ENCODE results near the gene NOP14.

The NOP14 gene

DNA sequence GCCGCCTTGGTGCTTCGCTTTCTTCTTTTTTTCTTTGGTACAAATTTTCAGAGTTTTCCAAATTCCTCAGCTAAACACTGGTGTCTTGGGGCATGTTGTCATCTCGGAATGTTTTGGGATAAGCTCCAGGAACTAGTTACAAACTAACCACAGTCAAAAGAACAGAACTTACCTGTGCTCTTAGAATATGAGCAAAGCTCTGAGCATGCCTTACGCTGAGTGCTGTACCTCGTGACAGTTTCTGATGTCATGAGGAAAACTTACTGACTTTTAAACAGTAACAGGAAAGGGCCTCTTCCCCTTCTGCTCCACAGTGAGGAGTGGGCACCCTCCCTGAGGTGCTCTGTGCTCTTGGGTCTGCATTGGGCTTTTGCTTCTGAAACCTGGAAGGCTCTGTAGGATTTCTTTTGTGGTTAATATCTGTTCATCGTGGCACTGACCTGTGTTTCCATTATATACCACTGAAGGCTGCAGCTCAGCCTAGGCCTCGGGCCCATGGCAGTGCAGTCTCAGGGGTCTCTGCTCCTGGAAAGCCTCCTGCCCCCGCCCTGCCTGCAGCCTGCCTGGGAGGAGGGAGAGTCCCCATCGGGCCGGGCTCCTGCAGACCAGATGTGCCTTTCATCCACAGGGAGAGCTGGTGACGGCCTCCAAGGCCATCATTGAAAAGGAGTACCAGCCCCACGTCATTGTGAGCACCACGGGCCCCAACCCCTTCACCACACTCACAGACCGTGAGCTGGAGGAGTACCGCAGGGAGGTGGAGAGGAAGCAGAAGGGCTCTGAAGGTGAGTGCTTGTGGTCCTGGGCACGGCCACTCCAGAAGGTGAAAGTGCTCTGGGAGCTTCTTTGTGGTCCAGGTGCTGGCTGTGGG lies 48.7 kb downstream of the NOP14 start:
- DNase-seq (ENCODE audit: low read depth in 2 of 2) = no peak

DNA sequence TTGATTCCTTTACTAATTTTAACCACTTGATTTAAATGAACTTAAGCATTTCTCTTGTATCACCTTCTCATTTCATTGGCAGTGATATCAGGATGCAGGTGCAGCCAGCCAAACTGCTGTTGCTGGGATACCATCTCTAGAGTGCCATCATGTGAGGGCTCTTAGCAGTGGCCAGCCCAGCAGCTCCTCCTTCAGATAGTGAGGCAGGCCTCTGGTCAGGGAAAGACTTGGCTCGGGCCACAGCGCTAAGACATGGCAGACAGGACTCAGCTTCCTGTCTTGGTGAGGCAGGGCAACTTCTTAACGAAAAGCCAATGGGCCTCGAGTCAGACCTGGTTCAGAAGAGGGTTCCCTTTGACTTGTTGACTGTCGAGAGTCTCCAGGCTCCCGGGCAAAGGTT lies 50.0 kb downstream of the NOP14 start:
- no peak for DNase-seq (ENCODE audit: low read depth in 2 of 2)

DNA sequence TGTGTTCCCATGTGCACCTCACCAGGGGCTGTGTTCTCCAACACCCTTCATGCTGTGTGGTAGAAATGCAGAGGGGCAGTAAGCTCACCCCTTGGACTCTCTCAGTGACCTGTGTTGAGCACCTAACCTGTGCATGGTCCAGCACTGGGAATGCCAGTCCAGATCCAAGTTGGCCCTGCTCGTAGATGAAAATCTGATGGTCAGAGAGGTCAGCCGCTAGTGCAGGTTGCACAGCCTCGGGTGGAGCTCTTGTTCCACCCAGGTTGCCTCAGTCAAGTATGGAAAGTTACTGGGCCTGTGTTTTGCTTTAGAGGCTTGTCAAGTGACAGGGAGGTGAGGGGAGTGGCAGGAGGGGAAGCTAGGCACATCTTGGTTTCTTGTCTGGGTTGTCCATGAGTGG lies 51.3 kb downstream of the NOP14 start:
- DNase-seq (ENCODE audit: low read depth in 2 of 2) = no peak

DNA sequence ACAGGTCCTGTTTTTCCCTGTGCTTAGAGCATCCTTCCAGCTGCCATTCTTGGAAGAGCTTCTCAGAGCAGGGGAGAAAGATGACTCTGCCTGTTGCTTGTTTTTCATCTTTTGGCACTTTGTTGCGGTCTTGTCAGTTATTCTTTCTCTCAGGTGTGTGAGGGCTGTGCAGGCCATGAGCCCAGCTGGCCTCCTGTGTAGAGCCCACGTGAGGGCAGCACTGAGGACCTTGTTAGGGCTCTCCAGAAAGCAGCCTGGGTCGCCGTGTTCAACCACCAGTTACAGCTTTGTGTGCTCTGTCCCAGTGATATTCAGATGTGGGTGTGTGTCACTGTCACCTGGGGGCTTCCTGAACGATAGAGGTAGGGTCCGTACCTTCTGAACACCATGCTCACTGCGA lies 52.8 kb downstream of the NOP14 start:
- DNase-seq (ENCODE audit: low read depth in 2 of 2) = no peak

DNA sequence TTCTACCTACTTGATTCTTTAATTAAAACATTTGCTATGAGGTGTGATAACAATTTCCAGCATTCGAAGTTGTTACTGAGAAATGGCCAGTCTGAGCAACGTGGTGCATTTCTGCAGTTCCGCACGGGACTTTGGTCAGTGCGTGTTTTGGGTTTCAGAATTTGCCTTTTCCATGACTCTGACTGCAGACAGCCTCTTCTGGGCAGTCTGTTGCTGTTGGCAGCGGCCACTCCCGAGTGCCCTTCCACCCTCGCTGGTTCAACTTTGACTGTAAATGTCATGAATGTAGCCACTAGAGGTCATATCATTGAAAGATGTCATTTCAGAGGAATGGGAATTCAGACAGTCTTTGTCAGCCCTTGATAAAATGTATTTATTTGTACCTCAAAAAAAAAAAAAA lies 53.6 kb downstream of the NOP14 start:
- DNase-seq (ENCODE audit: low read depth in 2 of 2) = no peak

DNA sequence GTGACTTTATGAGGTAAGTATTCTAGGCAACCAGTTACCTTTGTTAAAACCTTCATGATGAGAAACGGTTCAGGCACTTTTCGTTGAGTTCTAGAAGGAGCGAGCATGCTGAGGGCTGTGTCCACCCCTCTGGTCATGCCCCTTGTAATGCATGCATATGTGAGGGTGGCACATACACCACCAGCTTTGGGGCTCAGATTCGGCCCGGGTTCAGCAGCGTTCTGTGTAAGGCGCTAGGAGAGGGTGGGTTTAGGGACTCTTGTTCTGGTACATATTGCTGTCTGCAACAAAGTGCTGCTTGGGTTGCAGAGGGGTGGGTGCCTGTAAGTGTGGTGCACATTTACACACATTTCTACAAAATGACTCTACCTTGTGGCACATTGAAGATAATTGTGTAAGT lies 54.5 kb downstream of the NOP14 start:
- DNase-seq (ENCODE audit: low read depth in 2 of 2) = no peak

DNA sequence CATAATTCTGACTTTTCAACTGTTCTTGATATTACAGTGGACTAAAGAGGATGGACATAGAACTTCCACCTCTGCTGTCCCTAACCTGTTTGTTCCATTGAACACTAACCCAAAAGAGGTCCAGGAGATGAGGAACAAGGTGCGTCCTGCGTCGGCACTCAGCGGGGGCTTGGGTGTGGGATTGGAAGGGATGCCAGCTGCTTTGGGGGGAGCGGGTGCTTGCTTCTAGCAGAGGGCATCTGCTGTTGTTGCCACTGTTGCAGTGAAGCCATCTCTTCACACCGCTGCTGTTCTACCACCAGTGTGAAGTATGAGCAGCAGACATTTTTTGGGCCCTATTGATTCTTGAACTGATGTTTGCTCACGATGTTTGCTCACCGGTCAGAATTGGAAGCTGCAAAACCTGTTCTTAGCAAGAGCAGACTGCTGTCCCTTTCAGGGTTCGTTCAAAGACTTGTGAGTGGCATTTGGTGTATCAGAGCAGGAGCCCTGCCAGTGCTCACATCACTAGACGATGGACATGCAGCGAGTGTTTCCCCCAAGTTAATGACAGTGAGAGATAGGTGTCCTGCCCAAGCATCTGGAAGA lies 55.4 kb downstream of the NOP14 start:
- no peak for DNase-seq (ENCODE audit: low read depth in 2 of 2)

DNA sequence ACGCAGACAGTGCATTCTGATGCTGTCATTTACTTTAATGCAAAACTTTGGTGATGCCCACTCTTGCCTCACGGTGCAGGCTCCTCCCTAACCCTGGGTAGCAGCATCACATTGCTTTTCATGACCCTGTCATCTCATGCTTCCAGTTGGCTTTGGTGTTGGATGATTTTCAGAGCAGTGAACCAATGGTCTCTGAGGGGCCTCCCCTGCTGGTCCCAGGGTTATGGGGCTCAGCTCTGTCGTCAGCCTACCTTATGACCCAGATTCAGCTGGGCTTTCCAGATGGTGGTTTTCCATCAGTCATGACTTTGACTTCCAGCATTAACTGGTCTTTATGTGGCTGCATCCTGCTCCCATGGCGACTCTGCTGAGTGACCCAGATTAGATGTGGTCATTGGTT lies 56.0 kb downstream of the NOP14 start:
- DNase-seq (ENCODE audit: low read depth in 2 of 2) = no peak

DNA sequence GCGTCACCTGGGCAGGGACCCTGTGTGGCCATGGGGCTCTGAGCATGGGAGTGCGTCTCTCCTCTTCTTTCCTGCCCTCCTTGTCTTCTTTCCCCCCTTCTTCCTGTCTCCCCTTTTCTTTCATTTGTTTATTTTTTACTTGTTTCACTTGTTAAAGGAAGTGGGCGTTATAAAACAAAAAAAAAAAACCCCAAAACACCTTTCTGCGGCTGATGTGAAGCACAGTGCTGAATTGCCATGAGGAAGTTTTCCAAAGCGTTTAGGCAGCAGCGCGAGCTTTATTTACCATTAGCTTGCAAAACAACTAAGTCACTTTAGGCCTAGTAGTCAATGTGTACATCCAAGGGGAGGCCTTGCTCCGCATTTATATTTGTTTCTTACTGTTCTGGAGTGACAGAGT lies 57.0 kb downstream of the NOP14 start:
- no peak for DNase-seq (ENCODE audit: low read depth in 2 of 2)

DNA sequence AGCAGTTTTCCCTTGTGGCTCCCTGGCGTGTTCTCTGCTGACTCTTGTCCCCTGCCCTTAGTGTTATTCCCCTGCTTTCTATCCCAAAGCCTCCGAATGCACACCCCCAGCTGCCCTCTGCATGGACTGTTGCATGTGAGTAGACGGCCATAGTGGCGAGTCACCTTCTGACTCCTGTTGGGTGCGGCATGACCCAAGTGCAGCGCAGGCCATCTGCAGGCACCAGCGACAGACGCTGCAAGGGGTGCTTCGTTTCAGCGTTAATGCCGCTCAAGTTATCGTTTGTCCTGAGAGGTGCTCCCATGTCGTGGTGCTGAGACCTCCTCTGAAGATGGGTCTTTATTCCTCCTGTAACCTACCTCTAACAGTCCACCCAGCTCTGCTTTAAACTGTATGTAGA lies 57.7 kb downstream of the NOP14 start:
- DNase-seq (ENCODE audit: low read depth in 2 of 2) = no peak

DNA sequence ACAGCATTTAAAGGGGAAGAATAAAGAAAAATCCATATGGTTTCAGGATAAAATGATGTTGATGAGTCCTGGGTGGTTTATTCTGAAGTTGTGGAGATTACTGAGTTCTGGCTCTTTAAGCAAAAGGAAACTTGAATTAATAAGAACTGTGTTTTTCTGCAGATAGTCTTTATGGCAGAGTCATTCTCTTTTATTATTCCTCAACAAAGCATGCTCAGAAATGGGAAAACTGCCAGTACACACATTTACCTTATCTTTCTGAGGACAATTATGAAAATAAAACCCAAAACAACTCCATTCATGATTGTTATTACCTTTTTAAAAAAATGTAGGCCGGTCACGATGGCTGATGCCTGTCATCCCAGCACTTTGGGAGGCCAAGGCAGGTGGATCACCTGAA lies 61.1 kb downstream of the NOP14 start:
- no peak for DNase-seq (ENCODE audit: low read depth in 2 of 2)

DNA sequence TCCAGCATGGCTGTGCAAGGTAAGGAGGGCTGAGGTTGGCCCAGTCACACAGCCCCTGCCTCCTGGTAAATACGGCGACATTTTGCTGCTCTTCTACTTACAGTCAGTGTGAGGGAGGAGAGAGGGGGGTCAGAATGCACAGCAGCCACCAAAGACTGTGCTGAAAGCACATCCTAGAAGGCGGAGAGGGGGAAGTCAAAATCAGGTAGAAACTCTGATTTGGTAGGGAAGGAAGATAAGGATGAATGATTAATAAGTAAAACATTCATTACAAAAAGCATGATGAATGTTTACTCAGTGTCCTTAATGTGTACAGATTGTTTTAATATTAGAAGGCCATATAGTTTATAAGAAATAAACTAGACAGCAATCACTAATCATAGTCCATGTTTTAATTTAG lies 62.0 kb downstream of the NOP14 start:
- DNase-seq (ENCODE audit: low read depth in 2 of 2) = no peak

DNA sequence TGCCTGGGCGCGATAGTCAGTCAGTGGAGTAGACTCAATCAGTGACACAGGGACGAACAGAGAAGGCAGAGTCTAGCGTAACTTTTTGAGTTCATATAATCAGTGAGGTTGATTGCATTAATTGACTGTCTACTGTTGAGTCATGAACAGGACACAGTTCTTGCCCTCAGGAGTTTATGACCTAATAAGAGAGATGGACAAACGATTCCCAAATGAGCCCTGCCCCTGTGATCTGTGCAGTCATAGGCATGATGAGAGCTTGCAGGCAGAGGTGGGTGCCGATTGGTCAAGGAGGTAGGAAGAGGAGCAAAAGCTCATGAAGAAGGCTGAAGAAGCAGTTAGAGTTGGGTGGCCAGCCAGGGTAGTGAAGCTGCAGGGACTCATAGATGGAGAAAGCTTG lies 62.5 kb downstream of the NOP14 start:
- no peak for DNase-seq (ENCODE audit: low read depth in 2 of 2)

DNA sequence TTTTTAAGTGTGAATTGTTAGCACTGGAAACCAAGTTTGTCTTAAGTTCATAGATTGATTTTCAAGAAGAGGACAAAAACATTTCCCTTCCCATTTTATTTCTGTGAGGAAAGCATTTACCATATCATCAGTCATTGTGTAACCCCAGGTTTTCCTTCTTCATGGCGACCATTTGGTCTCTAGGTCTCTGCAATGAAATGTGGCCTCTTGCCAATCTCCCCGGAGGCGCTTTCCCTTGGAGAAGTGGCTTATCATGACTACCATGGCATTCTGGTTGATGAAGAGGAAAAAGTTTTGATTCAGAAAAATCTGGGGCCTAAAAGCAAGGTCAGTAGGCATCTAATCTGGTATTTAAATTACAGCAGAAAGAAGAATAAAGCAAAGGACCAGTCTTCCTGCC lies 65.2 kb downstream of the NOP14 start:
- no peak for DNase-seq (ENCODE audit: low read depth in 2 of 2)

DNA sequence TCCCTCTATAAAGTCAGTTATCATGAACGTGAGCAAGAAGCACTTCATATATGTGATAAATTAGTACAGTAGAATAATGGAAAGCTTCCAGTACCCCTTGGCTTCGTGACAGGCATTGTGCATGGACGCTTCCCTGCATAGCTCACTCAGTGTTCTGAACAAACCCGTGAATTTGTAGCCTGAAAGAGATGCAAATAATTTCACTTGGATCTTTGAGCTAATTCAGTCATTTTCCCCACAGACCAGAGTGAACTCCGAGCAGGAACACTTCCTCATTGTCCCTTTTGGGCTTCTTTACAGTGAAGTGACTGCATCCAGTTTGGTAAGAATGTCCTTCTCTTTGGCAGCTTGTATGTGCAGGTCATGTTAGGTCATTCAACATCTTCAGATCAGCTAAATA lies 69.4 kb downstream of the NOP14 start:
- no peak for DNase-seq (ENCODE audit: low read depth in 2 of 2)

DNA sequence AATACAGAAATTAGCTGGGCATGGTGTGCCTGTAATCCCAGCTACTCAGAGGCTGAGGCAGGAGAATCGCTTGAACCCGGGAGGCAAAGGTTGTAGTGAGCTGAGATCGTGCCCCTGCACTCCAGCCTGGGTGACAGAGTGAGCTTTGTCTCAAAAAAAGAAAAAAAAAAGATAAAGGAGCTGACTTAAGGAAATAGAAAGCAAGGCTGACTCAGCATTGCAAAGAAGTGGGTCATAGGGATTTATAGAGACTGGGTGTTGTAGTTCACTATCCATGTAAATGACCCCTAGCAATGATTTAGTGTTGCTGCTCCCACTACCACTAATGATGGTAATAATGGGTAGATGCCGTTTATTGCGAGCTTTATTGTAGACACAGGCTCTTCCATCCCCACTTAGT lies 71.9 kb downstream of the NOP14 start:
- no peak for DNase-seq (ENCODE audit: low read depth in 2 of 2)

DNA sequence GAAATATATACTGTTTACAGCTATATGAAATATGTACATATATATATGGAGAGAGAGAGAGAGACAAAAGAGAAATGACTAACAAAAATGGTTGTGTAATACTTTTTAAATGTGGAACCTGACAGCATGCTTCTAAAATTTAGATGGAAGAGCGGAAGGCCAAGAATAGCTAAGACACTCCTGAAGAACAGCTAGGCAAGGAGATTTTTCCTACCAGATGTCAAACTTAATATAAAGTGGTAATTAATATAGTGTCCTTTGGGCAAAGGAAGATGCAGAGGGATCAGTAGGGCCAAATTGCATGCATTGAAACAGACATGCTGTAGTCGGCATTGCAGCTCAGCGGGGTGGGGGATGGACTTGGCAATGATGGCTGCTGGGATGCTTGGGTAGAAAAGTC lies 74.3 kb downstream of the NOP14 start:
- DNase-seq (ENCODE audit: low read depth in 2 of 2) = no peak

Measured in activated CD8-positive, alpha-beta memory T cell treated with anti-CD3 and anti-CD28 coated beads for 4 hours (primary cell).